Gastrocnemius medialis (tissue), 4 donors: ENCODE measurements around the gene IGFL2. TPM values are rescaled to one million over a fixed set of nuclear protein-coding genes. Genes with fewer than 3 reads are reported as not detected.
A peak's percentile ranks its signal among the peaks of the same experiment; 100 is the strongest.

Experiments used
- ATAC-seq, 2 donors: fragments of 150-250 bp; one replicate each; pipeline ENCODE4 v1.9.1; 2016
- DNase-seq, 2 donors: peaks; one replicate each; pipeline ENCODE4 v3.0.0-alpha.2; 2019
- H3K27ac ChIP-seq, 4 donors: fragments of 200-600 bp; sonication (generic); 1 replicate in 1 of 4; 2 replicates in 3 of 4; pipeline ENCODE4 v1.5.1; 2016 to 2018; ENCODE audit warnings: mild to moderate bottlenecking in 2 of 4, moderate library complexity in 1 of 4
- H3K27me3 ChIP-seq, 3 donors: fragments of 200-600 bp; sonication (generic) in 2 of 3; 1 replicate in 1 of 3; 2 replicates in 2 of 3; pipeline versions ENCODE4 v1.5.1 to v1.6.0; 2016 to 2019; ENCODE audit warnings: mild to moderate bottlenecking in 1 of 3, moderate library complexity in 1 of 3
- H3K36me3 ChIP-seq, 2 donors: fragments of 200-600 bp; sonication (generic) in 1 of 2; one replicate each; pipeline ENCODE4 v1.5.1; 2017 to 2018
- H3K4me1 ChIP-seq, 2 donors: fragments of 200-600 bp; sonication (generic) in 1 of 2; one replicate each; pipeline ENCODE4 v1.5.1; 2016 to 2017; ENCODE audit warnings: mild to moderate bottlenecking in 2 of 2
- H3K4me3 ChIP-seq, 4 donors: fragments of 200-600 bp; sonication (generic) in 3 of 4; 1 replicate in 1 of 4; 2 replicates in 3 of 4; pipeline ENCODE4 v1.5.1; 2016 to 2019; ENCODE audit warnings: mild to moderate bottlenecking in 2 of 4
- H3K9me3 ChIP-seq, 3 donors: fragments of 200-600 bp; sonication (generic) in 2 of 3; 1 replicate in 1 of 3; 2 replicates in 2 of 3; pipeline ENCODE4 v1.5.1; 2016 to 2019
- CTCF ChIP-seq, 5 experiments: fragments of 450-650 bp in 3 of 5; fragments of 200-600 bp in 2 of 5; sonication (generic) in 2 of 5; IDR thresholded peaks in 4 of 5; conservative IDR thresholded peaks in 1 of 5; 1 replicate in 4 of 5; 2 replicates in 1 of 5; pipeline ENCODE4 v1.5.1; 2016 to 2019; ENCODE audit warnings: antibody characterized with exemption in 5 of 5, mild to moderate bottlenecking in 3 of 5, moderate library complexity in 3 of 5
- POLR2A ChIP-seq, 2 donors: fragments of 450-650 bp; IDR thresholded peaks; one replicate each; pipeline ENCODE4 v1.6.1; 2017; ENCODE audit warnings: antibody characterized with exemption in 2 of 2, mild to moderate bottlenecking in 2 of 2, moderate library complexity in 2 of 2
- in situ Hi-C, 4 donors: fragments of 200-750 bp; cut with MboI; loops; one replicate each; pipeline versions ENCODE4 v1.15.0 to v1.8.0; 2017; ENCODE audit warnings: low sequenced_read_pairs in 4 of 4
- intact Hi-C: fragments of 100-400 bp; cut with DNase I; formaldehyde crosslinking; loops from one replicate; pipeline ENCODE4 v1.15.1; 2023; ENCODE audit warnings: low total_unique reads
- total RNA-seq, 4 donors: library from RNA; depleted of rRNA; stranded (reverse); fragments of >200 nt; gene quantifications; one replicate each; pipeline versions ENCODE4 v1.1.0 to v1.2.3, GENCODE V29; 2016

The IGFL2 gene
- total RNA-seq, 4 donors from 2014 or later: not detected

GRCh38 chr19:46133777-46134241 is 14.2 kb upstream of the IGFL2 start:
- intact Hi-C loops: no loop called here
- DNase-seq (no peak), ATAC-seq (no peak)
- Histone ChIP-seq H3K27ac (peak overlapping the region in 1 of 4 donors; percentile 20), H3K4me3 (no peak overlapping the region), H3K4me1 (peaks cover 8 to 11% of the 10 kb centered on the region in 2 donors), H3K9me3 (no peaks in the 10 kb centered on the region), H3K36me3 (no peaks in the 10 kb centered on the region), H3K27me3 (peaks cover 0 to 2% (median 0%) of the 10 kb centered on the region in 3 donors)
- TF ChIP-seq CTCF (IDR thresholded peaks at IDR 0.05 in 4 of 5, conservative IDR thresholded peaks at IDR 0.05 in 1 of 5) (no peak), POLR2A (IDR thresholded peaks at IDR 0.05) (no peak)
- in situ Hi-C loops: no loop called here

GRCh38 chr19:46134527-46134926 is 13.5 kb upstream of the IGFL2 start:
- no peak for TF ChIP-seq POLR2A (IDR thresholded peaks at IDR 0.05)
- H3K9me3 ChIP-seq: no peaks in the 10 kb centered on the region
- no peak overlapping the region for H3K27ac ChIP-seq
- DNase-seq (no peak), ATAC-seq (no peak)
- H3K4me3 ChIP-seq: no peak overlapping the region
- intact Hi-C loops (no loop called here), in situ Hi-C loops (no loop called here)
- no peaks in the 10 kb centered on the region for H3K36me3 ChIP-seq
- no peaks in the 10 kb centered on the region for H3K27me3 ChIP-seq
- peaks cover 8 to 11% of the 10 kb centered on the region in 2 donors for H3K4me1 ChIP-seq

GRCh38 chr19:46137915-46138473 is 10.0 kb upstream of the IGFL2 start:
- no peak for TF ChIP-seq CTCF (IDR thresholded peaks at IDR 0.05 in 4 of 5, conservative IDR thresholded peaks at IDR 0.05 in 1 of 5)
- no peak for TF ChIP-seq POLR2A (IDR thresholded peaks at IDR 0.05)
- no peak for DNase-seq
- intact Hi-C loops (no loop called here), in situ Hi-C loops (no loop called here)
- Histone ChIP-seq H3K4me3 (no peak overlapping the region), H3K4me1 (peaks cover 8 to 11% of the 10 kb centered on the region in 2 donors), H3K27me3 (no peaks in the 10 kb centered on the region), H3K36me3 (no peaks in the 10 kb centered on the region), H3K27ac (no peak overlapping the region), H3K9me3 (no peaks in the 10 kb centered on the region)
- ATAC-seq: no peak

- no peaks in the 10 kb centered on the region for H3K36me3 ChIP-seq
- H3K27ac ChIP-seq: no peak overlapping the region
- in situ Hi-C loops: no loop called here
- H3K9me3 ChIP-seq: no peaks in the 10 kb centered on the region
- no peaks in the 10 kb centered on the region for H3K27me3 ChIP-seq
- no peak for TF ChIP-seq CTCF (IDR thresholded peaks at IDR 0.05 in 4 of 5, conservative IDR thresholded peaks at IDR 0.05 in 1 of 5)
- TF ChIP-seq POLR2A (IDR thresholded peaks at IDR 0.05): no peak
- DNase-seq (no peak), ATAC-seq (no peak)
- no peak overlapping the region for H3K4me3 ChIP-seq
- intact Hi-C loops: no loop called here
- H3K4me1 ChIP-seq: no peaks in the 10 kb centered on the region
These were observed 6.6 kb upstream of the IGFL2 start for GRCh38 chr19:46141421-46141820.

GRCh38 chr19:46142294-46142693 is 5.7 kb upstream of the IGFL2 start:
- H3K27ac ChIP-seq: no peak overlapping the region
- H3K36me3 ChIP-seq: no peaks in the 10 kb centered on the region
- intact Hi-C loops: no loop called here
- no peak for DNase-seq
- H3K9me3 ChIP-seq: no peaks in the 10 kb centered on the region
- H3K4me1 ChIP-seq: no peaks in the 10 kb centered on the region
- peaks cover 0 to 3% (median 0%) of the 10 kb centered on the region in 3 donors for H3K27me3 ChIP-seq
- in situ Hi-C loops: no loop called here
- no peak overlapping the region for H3K4me3 ChIP-seq
- ATAC-seq: no peak
- TF ChIP-seq POLR2A (IDR thresholded peaks at IDR 0.05) (no peak), CTCF (IDR thresholded peaks at IDR 0.05 in 4 of 5, conservative IDR thresholded peaks at IDR 0.05 in 1 of 5) (no peak)
